ENCODE data around the gene ZNF438. TPM values are rescaled to one million over a fixed set of nuclear protein-coding genes. Genes with fewer than 3 reads are reported as not detected.

ZNF438 gene
- total RNA-seq, 2 experiments from 2014 or later = 3.7 TPM

- no peak for DNase-seq
- Mint-ChIP-seq H3K27ac (no peak overlapping the region), H3K36me3 (no peaks in the 10 kb centered on the region), H3K9me3 (no peaks in the 10 kb centered on the region), H3K27me3 (no peaks in the 10 kb centered on the region), H3K4me1 (ENCODE audit: low read depth) (peaks cover 4% of the 10 kb centered on the region), H3K4me3 (no peak overlapping the region)
- CTCF ChIA-PET = no interaction called here
- intact Hi-C loops (cut with micrococcal nuclease) = no loop called here
- POLR2A ChIA-PET = no interaction called here
Observed at GRCh38 chr10:31023558-31023957, 8.1 kb downstream of the ZNF438 start.

DNA sequence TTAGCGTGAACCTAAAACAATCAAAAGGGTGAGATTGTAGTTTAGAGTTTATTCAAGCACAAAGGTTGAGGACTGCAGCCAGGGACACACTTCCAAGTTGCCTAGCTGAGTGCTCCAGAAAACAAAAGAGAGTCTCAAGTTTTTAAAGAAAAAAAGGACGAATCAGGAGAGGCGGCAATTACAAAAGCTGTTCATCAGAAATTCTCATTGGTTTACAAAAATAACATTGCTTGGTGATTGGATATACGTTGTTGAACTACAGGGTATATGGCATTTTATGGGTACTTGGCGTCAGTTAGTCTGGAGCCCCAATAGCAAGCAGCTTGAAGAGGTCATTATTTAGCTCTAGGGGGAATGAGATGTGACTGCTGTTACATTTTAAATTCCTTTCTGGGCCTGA, 11.5 kb downstream of the ZNF438 start:
- Mint-ChIP-seq H3K27ac (no peak overlapping the region), H3K36me3 (no peaks in the 10 kb centered on the region), H3K4me1 (ENCODE audit: low read depth) (peaks cover 4% of the 10 kb centered on the region), H3K9me3 (no peaks in the 10 kb centered on the region), H3K27me3 (no peaks in the 10 kb centered on the region), H3K4me3 (no peak overlapping the region)
- DNase-seq = no peak
- intact Hi-C loops (cut with micrococcal nuclease) = no loop called here
- CTCF ChIA-PET = no interaction called here
- POLR2A ChIA-PET = no interaction called here

DNA sequence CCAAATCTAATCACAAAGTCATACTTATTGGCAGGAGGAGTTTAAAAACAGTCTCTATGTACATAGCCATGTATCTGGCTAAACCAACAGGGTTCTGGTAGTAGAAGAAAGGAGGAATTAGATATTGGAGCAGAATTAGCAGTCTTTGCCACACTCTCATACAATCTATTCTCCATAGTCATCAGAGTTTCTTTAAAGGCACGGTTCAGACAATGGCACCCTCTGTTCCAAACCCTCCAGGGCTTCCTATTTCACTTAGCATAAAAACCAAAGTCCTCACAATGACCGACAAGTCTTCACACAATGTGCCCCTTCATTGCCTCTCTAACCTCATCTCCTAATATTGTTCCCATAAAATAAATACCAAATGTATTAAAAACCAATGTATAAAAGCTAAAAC, 12.7 kb downstream of the ZNF438 start:
- POLR2A ChIA-PET = no interaction called here
- Mint-ChIP-seq H3K36me3 (no peaks in the 10 kb centered on the region), H3K4me1 (ENCODE audit: low read depth) (peaks cover 4% of the 10 kb centered on the region)

GRCh38 chr10:31018356-31018750, 13.3 kb downstream of the ZNF438 start:
- no peak overlapping the region for H3K4me3 Mint-ChIP-seq
- no peaks in the 10 kb centered on the region for H3K27me3 Mint-ChIP-seq
- intact Hi-C loops (cut with micrococcal nuclease) = no loop called here
- ChIA-PET POLR2A (no interaction called here), CTCF (interaction anchor here (1.4 kb wide), 1 partner anchor 13 kb away, joined by 4 read pairs; no protein-coding TSS in a partner anchor)
- no peak overlapping the region for H3K27ac Mint-ChIP-seq
- DNase-seq = no peak
- H3K36me3 Mint-ChIP-seq = no peaks in the 10 kb centered on the region
- H3K9me3 Mint-ChIP-seq = no peaks in the 10 kb centered on the region
- H3K4me1 Mint-ChIP-seq (ENCODE audit: low read depth) = peaks cover 2% of the 10 kb centered on the region

More for the DNA sequence above, 12.7 kb downstream of the ZNF438 start:
- CTCF ChIA-PET = no interaction called here
- Mint-ChIP-seq H3K9me3 (no peaks in the 10 kb centered on the region), H3K4me3 (no peak overlapping the region), H3K27ac (no peak overlapping the region), H3K27me3 (no peaks in the 10 kb centered on the region)
- no peak for DNase-seq
- intact Hi-C loops (cut with micrococcal nuclease) = no loop called here

- Mint-ChIP-seq H3K27me3 (no peaks in the 10 kb centered on the region), H3K9me3 (no peaks in the 10 kb centered on the region), H3K36me3 (no peaks in the 10 kb centered on the region), H3K4me1 (ENCODE audit: low read depth) (peaks cover 2% of the 10 kb centered on the region), H3K4me3 (no peak overlapping the region), H3K27ac (no peak overlapping the region)
- intact Hi-C loops (cut with micrococcal nuclease) = no loop called here
- CTCF ChIA-PET = interaction anchor here (1.4 kb wide), 1 partner anchor 13 kb away, joined by 4 read pairs; no protein-coding TSS in a partner anchor
- POLR2A ChIA-PET = no interaction called here
- no peak for DNase-seq
Observed at GRCh38 chr10:31017534-31018355, 13.9 kb downstream of the ZNF438 start.

DNA sequence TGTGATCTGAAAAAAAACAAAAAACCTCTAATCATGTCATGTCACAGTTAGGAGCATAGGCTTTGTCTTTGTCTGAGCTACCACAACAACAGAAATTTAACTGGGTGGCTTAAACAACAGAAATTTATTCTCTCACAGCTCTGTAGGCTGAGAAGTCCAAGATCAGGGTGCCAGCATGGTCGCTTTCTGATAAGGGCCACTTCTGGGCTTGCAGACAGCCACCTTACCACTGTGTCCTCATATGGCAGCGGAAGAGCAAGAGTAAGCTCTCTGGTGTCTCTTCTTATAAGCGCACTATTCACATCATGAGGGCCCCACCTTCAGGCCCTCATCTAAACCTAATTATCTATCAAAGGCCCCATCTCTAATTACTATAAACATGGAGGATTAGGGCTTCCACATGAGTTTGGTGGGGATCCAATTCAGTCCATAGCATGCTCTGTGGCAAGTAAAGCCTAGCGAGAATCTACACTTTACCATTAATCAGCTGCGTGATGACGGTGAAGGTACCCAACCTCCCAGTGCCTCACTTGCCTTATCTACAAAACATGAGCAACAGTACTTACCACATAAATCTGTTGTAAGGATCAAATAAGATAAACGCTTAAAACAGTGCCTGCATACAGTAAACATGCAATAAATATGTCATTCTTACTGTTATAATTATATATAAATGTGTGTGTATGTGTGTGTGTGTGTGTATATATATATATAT, 17.3 kb downstream of the ZNF438 start:
- H3K9me3 Mint-ChIP-seq = no peaks in the 10 kb centered on the region
- DNase-seq = no peak
- POLR2A ChIA-PET = no interaction called here
- no peak overlapping the region for H3K4me3 Mint-ChIP-seq
- H3K36me3 Mint-ChIP-seq = no peaks in the 10 kb centered on the region
- intact Hi-C loops (cut with micrococcal nuclease) = no loop called here
- H3K27me3 Mint-ChIP-seq = no peaks in the 10 kb centered on the region
- no peak overlapping the region for H3K27ac Mint-ChIP-seq
- CTCF ChIA-PET = interaction anchor here (1.2 kb wide), 1 partner anchor 18 kb away, joined by 3 read pairs; the partner anchor contains the start of gene ZNF438
- peaks cover 1% of the 10 kb centered on the region for H3K4me1 Mint-ChIP-seq (ENCODE audit: low read depth)

- Mint-ChIP-seq H3K4me3 (no peak overlapping the region), H3K9me3 (no peaks in the 10 kb centered on the region), H3K4me1 (ENCODE audit: low read depth) (peaks cover 3% of the 10 kb centered on the region), H3K27ac (no peak overlapping the region), H3K27me3 (no peaks in the 10 kb centered on the region), H3K36me3 (no peaks in the 10 kb centered on the region)
- intact Hi-C loops (cut with micrococcal nuclease) = no loop called here
- POLR2A ChIA-PET = no interaction called here
- no peak for DNase-seq
- CTCF ChIA-PET = no interaction called here
Observed at GRCh38 chr10:31013331-31013730, 18.3 kb downstream of the ZNF438 start.

DNA sequence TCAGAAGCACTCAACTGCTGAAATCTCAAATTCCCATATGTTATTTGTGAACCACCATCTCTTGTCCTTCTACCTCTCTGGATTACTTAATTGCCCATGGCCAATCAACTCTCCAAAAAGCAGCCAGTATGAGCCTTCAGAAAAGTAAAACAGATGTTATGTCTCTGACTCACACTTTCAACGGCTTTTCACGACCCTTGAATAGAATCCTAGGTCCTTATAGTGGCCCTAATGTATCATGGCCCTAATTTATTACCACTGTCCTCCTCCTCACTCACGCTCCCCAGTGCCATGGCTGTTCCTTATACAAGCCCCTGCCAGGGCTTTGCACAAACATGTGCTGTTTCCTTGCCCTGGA, 20.0 kb downstream of the ZNF438 start:
- CTCF ChIA-PET = no interaction called here
- Mint-ChIP-seq H3K27ac (no peak overlapping the region), H3K4me3 (no peak overlapping the region), H3K36me3 (no peaks in the 10 kb centered on the region), H3K27me3 (no peaks in the 10 kb centered on the region), H3K4me1 (ENCODE audit: low read depth) (peaks cover 11% of the 10 kb centered on the region), H3K9me3 (no peaks in the 10 kb centered on the region)
- intact Hi-C loops (cut with micrococcal nuclease) = no loop called here
- no peak for DNase-seq
- POLR2A ChIA-PET = no interaction called here

GRCh38 chr10:31011017-31011664, 20.5 kb downstream of the ZNF438 start:
- H3K4me1 Mint-ChIP-seq (ENCODE audit: low read depth) = peaks cover 11% of the 10 kb centered on the region
- ChIA-PET POLR2A (no interaction called here), CTCF (no interaction called here)
- no peak for DNase-seq
- H3K36me3 Mint-ChIP-seq = no peaks in the 10 kb centered on the region
- no peaks in the 10 kb centered on the region for H3K27me3 Mint-ChIP-seq
- no peak overlapping the region for H3K4me3 Mint-ChIP-seq
- intact Hi-C loops (cut with micrococcal nuclease) = no loop called here
- H3K9me3 Mint-ChIP-seq = no peaks in the 10 kb centered on the region
- no peak overlapping the region for H3K27ac Mint-ChIP-seq

GRCh38 chr10:31010062-31010461, 21.6 kb downstream of the ZNF438 start:
- no peaks in the 10 kb centered on the region for H3K27me3 Mint-ChIP-seq
- intact Hi-C loops (cut with micrococcal nuclease) = no loop called here

GRCh38 chr10:31005895-31006294, 25.8 kb downstream of the ZNF438 start:
- Mint-ChIP-seq H3K9me3 (no peaks in the 10 kb centered on the region), H3K36me3 (no peaks in the 10 kb centered on the region), H3K4me1 (ENCODE audit: low read depth) (peaks cover 38% of the 10 kb centered on the region), H3K4me3 (no peak overlapping the region), H3K27me3 (no peaks in the 10 kb centered on the region), H3K27ac (no peak overlapping the region)
- intact Hi-C loops (cut with micrococcal nuclease) = no loop called here
- POLR2A ChIA-PET = interaction anchor here (1.6 kb wide), 1 partner anchor 26 kb away, joined by 4 read pairs; no protein-coding TSS in a partner anchor
- DNase-seq = no peak
- CTCF ChIA-PET = no interaction called here

More at GRCh38 chr10:31010062-31010461, 21.6 kb downstream of the ZNF438 start:
- Mint-ChIP-seq H3K9me3 (no peaks in the 10 kb centered on the region), H3K27ac (no peak overlapping the region), H3K4me1 (ENCODE audit: low read depth) (peaks cover 19% of the 10 kb centered on the region), H3K36me3 (no peaks in the 10 kb centered on the region), H3K4me3 (no peak overlapping the region)
- ChIA-PET POLR2A (interaction anchor here (0.6 kb wide), 1 partner anchor 516 kb away, joined by 3 read pairs; no protein-coding TSS in a partner anchor), CTCF (no interaction called here)
- no peak for DNase-seq

- H3K27ac Mint-ChIP-seq = no peak overlapping the region
Observed at GRCh38 chr10:31004611-31005193, 27.0 kb downstream of the ZNF438 start.

More at GRCh38 chr10:31004611-31005193, 27.0 kb downstream of the ZNF438 start:
- CTCF ChIA-PET = no interaction called here
- Mint-ChIP-seq H3K9me3 (no peaks in the 10 kb centered on the region), H3K4me1 (ENCODE audit: low read depth) (peaks cover 44% of the 10 kb centered on the region), H3K36me3 (no peaks in the 10 kb centered on the region), H3K4me3 (no peak overlapping the region), H3K27me3 (no peaks in the 10 kb centered on the region)
- no peak for DNase-seq
- intact Hi-C loops (cut with micrococcal nuclease) = no loop called here
- POLR2A ChIA-PET = interaction anchor here (1.6 kb wide), 1 partner anchor 28 kb away, joined by 4 read pairs; no protein-coding TSS in a partner anchor
